Measurements from ENCODE around the gene CLIC5. TPM values are rescaled to one million over a fixed set of nuclear protein-coding genes. Genes with fewer than 3 reads are reported as not detected.

CLIC5 gene
- total RNA-seq = 7.6 TPM

- peak in 1 of 2 donors; percentile 61 for DNase-seq (ENCODE audit: low spot score in 2 of 2)
These were observed at the start of gene CLIC5 for GRCh38 chr6:46015119-46015968. Gene CLIC5, minus strand, starts transcription at chr6:46015860. Its CDS starts 318 bp downstream, at chr6:46015542.

DNA sequence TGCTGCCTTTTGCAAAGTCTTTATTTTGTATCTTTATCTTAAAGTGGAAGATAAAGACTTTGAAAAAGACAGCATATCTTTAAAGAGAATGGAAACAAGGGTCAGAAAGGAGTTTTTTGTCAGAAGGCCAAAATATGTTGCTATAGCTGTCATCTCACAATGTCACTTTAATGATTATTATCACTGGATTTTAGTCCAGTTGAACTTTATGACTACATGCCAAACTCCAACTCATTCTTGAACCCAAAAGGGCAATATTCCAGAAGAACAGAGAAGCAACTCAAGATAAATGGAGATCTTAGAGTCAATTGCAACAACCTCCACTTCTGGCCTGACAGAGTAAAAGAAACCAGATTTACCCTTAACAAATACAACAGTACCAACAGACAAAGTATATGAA lies 47.3 kb upstream of the CLIC5 start:
- no peak for TF ChIP-seq CTCF (IDR thresholded peaks at IDR 0.05)
- Histone ChIP-seq H3K27me3 (no peaks in the 10 kb centered on the region), H3K27ac (no peak overlapping the region), H3K9me3 (peaks cover 0 to 8% of the 10 kb centered on the region in 2 donors), H3K4me3 (no peak overlapping the region), H3K4me1 (no peaks in the 10 kb centered on the region), H3K36me3 (no peaks in the 10 kb centered on the region)
- DNase-seq (ENCODE audit: low spot score in 2 of 2) = no peak
- intact Hi-C loops (cut with DNase I) = no loop called here

More at GRCh38 chr6:46015119-46015968, at the start of gene CLIC5:
- no peak for TF ChIP-seq CTCF (IDR thresholded peaks at IDR 0.05)
- H3K4me1 ChIP-seq = peaks cover 4 to 8% of the 10 kb centered on the region in 2 donors
- no peaks in the 10 kb centered on the region for H3K36me3 ChIP-seq
- H3K27ac ChIP-seq = no peak within 1 kb of the TSS
- intact Hi-C loops (cut with DNase I) = no loop called here
- peaks cover 9% of the 10 kb centered on the region for H3K27me3 ChIP-seq
- peak within 1 kb of the TSS; percentile 55 to 56 for H3K4me3 ChIP-seq
- no peaks in the 10 kb centered on the region for H3K9me3 ChIP-seq

DNA sequence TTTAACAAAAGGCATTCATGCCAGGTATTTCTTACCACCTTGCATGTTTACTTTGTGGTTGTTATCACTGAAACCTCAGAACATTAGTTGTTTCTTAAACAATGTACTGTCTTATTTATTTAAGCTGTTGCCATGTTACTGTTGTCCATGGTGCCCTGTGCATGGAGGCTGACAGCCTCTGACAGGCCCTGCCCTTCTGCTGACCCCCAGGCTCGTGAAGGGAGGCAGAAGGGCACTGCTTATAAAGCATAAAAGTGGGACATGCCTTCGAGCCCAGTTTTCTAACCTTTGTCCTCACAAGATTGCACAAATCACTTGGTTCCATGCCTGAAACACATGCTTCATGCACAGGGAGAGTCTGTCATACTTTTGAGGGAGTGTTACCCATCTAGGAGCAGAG lies 46.7 kb upstream of the CLIC5 start:
- Histone ChIP-seq H3K9me3 (peaks cover 0 to 8% of the 10 kb centered on the region in 2 donors), H3K27me3 (no peaks in the 10 kb centered on the region), H3K27ac (no peak overlapping the region), H3K4me1 (no peaks in the 10 kb centered on the region), H3K4me3 (no peak overlapping the region), H3K36me3 (no peaks in the 10 kb centered on the region)
- intact Hi-C loops (cut with DNase I) = no loop called here
- no peak for TF ChIP-seq CTCF (IDR thresholded peaks at IDR 0.05)
- DNase-seq (ENCODE audit: low spot score in 2 of 2) = no peak

GRCh38 chr6:46061497-46061896 lies 45.8 kb upstream of the CLIC5 start:
- no peak for TF ChIP-seq CTCF (IDR thresholded peaks at IDR 0.05)
- Histone ChIP-seq H3K9me3 (peaks cover 0 to 8% of the 10 kb centered on the region in 2 donors), H3K27me3 (no peaks in the 10 kb centered on the region), H3K27ac (no peak overlapping the region), H3K4me1 (no peaks in the 10 kb centered on the region), H3K4me3 (no peak overlapping the region), H3K36me3 (no peaks in the 10 kb centered on the region)
- DNase-seq (ENCODE audit: low spot score in 2 of 2) = no peak
- intact Hi-C loops (cut with DNase I) = no loop called here

GRCh38 chr6:46059608-46060007 lies 43.9 kb upstream of the CLIC5 start:
- no peak for TF ChIP-seq CTCF (IDR thresholded peaks at IDR 0.05)
- no peaks in the 10 kb centered on the region for H3K27me3 ChIP-seq
- intact Hi-C loops (cut with DNase I) = no loop called here
- no peak for DNase-seq (ENCODE audit: low spot score in 2 of 2)
- no peak overlapping the region for H3K4me3 ChIP-seq
- H3K27ac ChIP-seq = no peak overlapping the region
- no peaks in the 10 kb centered on the region for H3K36me3 ChIP-seq
- H3K4me1 ChIP-seq = no peaks in the 10 kb centered on the region
- H3K9me3 ChIP-seq = peaks cover 0 to 8% of the 10 kb centered on the region in 2 donors

All from ascending aorta (tissue), 2 donors.